Loucy (cell line): ENCODE results near the gene TOB2.

Experiments used
- EZH2phosphoT487 ChIP-seq: fragments of 200-600 bp; IDR thresholded peaks from 2 replicates; pipeline ENCODE4 v1.6.1; 2018; ENCODE audit warnings: antibody characterized with exemption, mild to moderate bottlenecking, moderate library complexity, borderline replicate concordance
- TF ChIP-seq, protein P1 (sequence below): fragments of 200-600 bp; sonication (generic); conservative IDR thresholded peaks from 2 replicates; pipeline ENCODE4 v1.5.1; 2014; ENCODE audit warnings: mild to moderate bottlenecking, antibody characterized with exemption, low read length

DNA sequence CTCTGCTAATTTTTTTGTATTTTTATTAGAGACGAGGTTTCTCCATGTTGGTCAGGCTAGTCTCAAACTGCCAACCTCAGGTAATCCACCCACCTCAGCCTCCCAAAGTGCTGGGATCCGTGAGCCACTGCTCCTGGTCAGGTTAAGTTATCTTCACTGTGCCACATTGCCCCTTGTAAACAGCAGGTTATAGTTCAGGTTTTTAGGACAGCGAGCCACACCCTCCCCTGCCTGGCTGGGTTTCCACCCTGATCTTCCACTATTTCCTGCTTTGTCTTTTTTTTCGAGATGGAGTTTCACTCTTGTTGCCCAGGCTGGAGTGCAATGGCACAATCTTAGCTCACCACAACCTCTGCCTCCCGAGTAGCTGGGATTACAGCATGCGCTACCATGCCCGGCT, 38.4 kb upstream of the TOB2 start:
- TF ChIP-seq, protein P1, sequence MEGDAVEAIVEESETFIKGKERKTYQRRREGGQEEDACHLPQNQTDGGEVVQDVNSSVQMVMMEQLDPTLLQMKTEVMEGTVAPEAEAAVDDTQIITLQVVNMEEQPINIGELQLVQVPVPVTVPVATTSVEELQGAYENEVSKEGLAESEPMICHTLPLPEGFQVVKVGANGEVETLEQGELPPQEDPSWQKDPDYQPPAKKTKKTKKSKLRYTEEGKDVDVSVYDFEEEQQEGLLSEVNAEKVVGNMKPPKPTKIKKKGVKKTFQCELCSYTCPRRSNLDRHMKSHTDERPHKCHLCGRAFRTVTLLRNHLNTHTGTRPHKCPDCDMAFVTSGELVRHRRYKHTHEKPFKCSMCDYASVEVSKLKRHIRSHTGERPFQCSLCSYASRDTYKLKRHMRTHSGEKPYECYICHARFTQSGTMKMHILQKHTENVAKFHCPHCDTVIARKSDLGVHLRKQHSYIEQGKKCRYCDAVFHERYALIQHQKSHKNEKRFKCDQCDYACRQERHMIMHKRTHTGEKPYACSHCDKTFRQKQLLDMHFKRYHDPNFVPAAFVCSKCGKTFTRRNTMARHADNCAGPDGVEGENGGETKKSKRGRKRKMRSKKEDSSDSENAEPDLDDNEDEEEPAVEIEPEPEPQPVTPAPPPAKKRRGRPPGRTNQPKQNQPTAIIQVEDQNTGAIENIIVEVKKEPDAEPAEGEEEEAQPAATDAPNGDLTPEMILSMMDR = no peak
- TF ChIP-seq EZH2phosphoT487 = no peak
